ENCODE results near the gene HS3ST5.

GRCh38 chr6:114375541-114376192, 32.8 kb upstream of the HS3ST5 start:
- TF ChIP-seq CTCF (optimal IDR thresholded peaks at IDR 0.05 in 1 of 3, IDR thresholded peaks at IDR 0.05 in 1 of 3, conservative IDR thresholded peaks at IDR 0.05 in 1 of 3; ENCODE audit: extremely low read depth in 1 of 3, insufficient read depth in 2 of 3, low read length in 3 of 3) (no peak), EZH2 (IDR thresholded peaks at IDR 0.05; ENCODE audit: low read length) (no peak)
